Heart left ventricle (tissue), 13 donors: ENCODE data around the gene ADGRG2.

ENCODE experiments used
- POLR2A ChIP-seq, 2 donors: fragments of 450-650 bp; IDR thresholded peaks; one replicate each; pipeline ENCODE4 v1.6.1; 2017; ENCODE audit warnings: antibody characterized with exemption in 2 of 2, mild to moderate bottlenecking in 2 of 2, moderate library complexity in 2 of 2
- TF ChIP-seq, protein P1 (sequence below), 12 donors: fragments of 200-600 bp; sonication (generic) in 4 of 12; IDR thresholded peaks; one replicate each; pipeline versions ENCODE4 v1.5.0 to v1.8.0; 2018 to 2022; ENCODE audit warnings: antibody characterized with exemption in 12 of 12, mild to moderate bottlenecking in 5 of 12
- donor health status: ischemic (EF 13 %, LVEDD 7.1; RV severe dilation, severe dysfunction).
- donor health status: DM: no; HTN: yes; CAD: no.
- donor health status: DM: no; HTN: no; CAD: no.
- donor health status: ischemic (EF 25% LVEDD 6.9; RV normal size, moderate dysfunction).
- donor health status: ischemic (EF 25% LVEDD 5.7; RV mildly dilated, moderate dysfunction).
- donor health status: ischemic (EF 35%, LVEDD 5.7; RV mildly dilated, moderate dysfunction).
- donor health status: nonischemic (EF 11% LVEDD 7.7; RV severe dilation, severe dysfunction).
- donor health status: DM: yes; HTN: yes; CAD: no.
- donor health status: PGD.
- donor health status: ischemic (EF 29% LVEDD 5.4; RV normal size, mild dysfunction).
- donor health status: nonischemic (EF 23%, LVEDD 6.1; RV moderate dilation, normal function).

DNA sequence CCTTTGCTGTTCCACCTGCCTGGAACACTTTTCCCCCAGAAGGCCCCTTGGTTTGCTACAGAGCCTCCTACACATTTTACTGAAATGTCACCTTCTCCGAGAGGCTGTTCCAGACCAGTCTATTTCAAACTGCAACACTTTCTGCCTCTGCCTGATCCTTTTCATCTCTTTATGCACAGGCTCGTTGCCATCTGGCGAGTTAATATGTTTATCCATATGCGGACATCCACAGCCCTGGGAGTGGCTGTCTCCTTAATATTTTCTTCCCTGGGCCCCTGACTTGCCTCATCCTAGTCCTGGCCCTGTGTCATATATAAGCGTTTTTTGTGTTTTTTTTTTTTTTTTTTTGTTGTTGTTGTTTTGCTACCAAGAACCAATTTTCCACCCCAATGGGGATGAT lies 73.2 kb downstream of the ADGRG2 start:
- TF ChIP-seq POLR2A (IDR thresholded peaks at IDR 0.05): no peak
- TF ChIP-seq, protein P1, sequence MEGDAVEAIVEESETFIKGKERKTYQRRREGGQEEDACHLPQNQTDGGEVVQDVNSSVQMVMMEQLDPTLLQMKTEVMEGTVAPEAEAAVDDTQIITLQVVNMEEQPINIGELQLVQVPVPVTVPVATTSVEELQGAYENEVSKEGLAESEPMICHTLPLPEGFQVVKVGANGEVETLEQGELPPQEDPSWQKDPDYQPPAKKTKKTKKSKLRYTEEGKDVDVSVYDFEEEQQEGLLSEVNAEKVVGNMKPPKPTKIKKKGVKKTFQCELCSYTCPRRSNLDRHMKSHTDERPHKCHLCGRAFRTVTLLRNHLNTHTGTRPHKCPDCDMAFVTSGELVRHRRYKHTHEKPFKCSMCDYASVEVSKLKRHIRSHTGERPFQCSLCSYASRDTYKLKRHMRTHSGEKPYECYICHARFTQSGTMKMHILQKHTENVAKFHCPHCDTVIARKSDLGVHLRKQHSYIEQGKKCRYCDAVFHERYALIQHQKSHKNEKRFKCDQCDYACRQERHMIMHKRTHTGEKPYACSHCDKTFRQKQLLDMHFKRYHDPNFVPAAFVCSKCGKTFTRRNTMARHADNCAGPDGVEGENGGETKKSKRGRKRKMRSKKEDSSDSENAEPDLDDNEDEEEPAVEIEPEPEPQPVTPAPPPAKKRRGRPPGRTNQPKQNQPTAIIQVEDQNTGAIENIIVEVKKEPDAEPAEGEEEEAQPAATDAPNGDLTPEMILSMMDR (IDR thresholded peaks at IDR 0.05): no peak
